GM23338 (cell line): ENCODE data around the gene PPM1H. TPM values are rescaled to one million over a fixed set of nuclear protein-coding genes. Genes with fewer than 3 reads are reported as not detected.

Source experiments
- ATAC-seq: fragments of 200-7000 bp; cut with Tn5 transposase; 3 replicates; pipeline ENCODE4 v1.9.1; 2020
- DNase-seq: peaks from one replicate; pipeline ENCODE4 v3.0.0-alpha.2; 2015; ENCODE audit warnings: low spot score
- H2AFZ ChIP-seq: fragments of 200-600 bp; sonication (generic); 2 replicates; pipeline ENCODE4 v1.8.0; 2016; ENCODE audit warnings: antibody characterized with exemption, mild to moderate bottlenecking, moderate library complexity
- H3F3A ChIP-seq: fragments of 200-600 bp; sonication (generic); replicated peaks from 2 replicates; pipeline ENCODE4 v1.8.0; 2017; ENCODE audit warnings: antibody characterized with exemption, mixed run types, low read depth
- H3K27ac ChIP-seq: fragments of 200-600 bp; sonication (generic); 2 replicates; pipeline ENCODE4 v1.6.1; 2016; ENCODE audit warnings: low read depth
- H3K27me3 ChIP-seq: fragments of 200-600 bp; sonication (generic); 2 replicates; pipeline ENCODE4 v1.8.0; 2016; ENCODE audit warnings: mild to moderate bottlenecking, mixed run types, moderate library complexity; ENCODE audit not compliant: insufficient read depth
- H3K36me3 ChIP-seq: fragments of 200-600 bp; sonication (generic); 2 replicates; pipeline ENCODE4 v1.8.0; 2016; ENCODE audit warnings: mild to moderate bottlenecking; ENCODE audit not compliant: insufficient read depth
- H3K4me1 ChIP-seq: fragments of 200-600 bp; sonication (generic); 2 replicates; pipeline ENCODE4 v1.8.0; 2016; ENCODE audit warnings: mild to moderate bottlenecking, moderate library complexity; ENCODE audit not compliant: insufficient read depth
- H3K4me2 ChIP-seq: fragments of 200-600 bp; sonication (generic); 2 replicates; pipeline ENCODE4 v1.7.1; 2017; ENCODE audit warnings: mixed run types
- H3K4me3 ChIP-seq: fragments of 200-600 bp; sonication (generic); 2 replicates; pipeline ENCODE4 v1.6.1; 2016; ENCODE audit warnings: mixed run types
- H3K79me2 ChIP-seq: fragments of 200-600 bp; sonication (generic); replicated peaks from 2 replicates; pipeline ENCODE4 v1.8.0; 2017; ENCODE audit warnings: mild to moderate bottlenecking; ENCODE audit not compliant: insufficient read depth
- H3K9me2 ChIP-seq: fragments of 200-600 bp; sonication (generic); 2 replicates; pipeline ENCODE4 v1.8.0; 2017; ENCODE audit not compliant: insufficient read depth
- H4K20me1 ChIP-seq: fragments of 200-600 bp; sonication (generic); replicated peaks from 2 replicates; pipeline ENCODE4 v1.8.0; 2017; ENCODE audit warnings: mild to moderate bottlenecking; ENCODE audit not compliant: insufficient read depth
- H3K27ac Mint-ChIP-seq: 2 replicates; pipeline ENCODE4 v1.8.0; 2020; ENCODE audit warnings: inconsistent platforms, mild to moderate bottlenecking, moderate library complexity, mixed read lengths
- H3K27me3 Mint-ChIP-seq: 3 replicates; pipeline ENCODE4 v1.8.0; 2022; ENCODE audit warnings: low read depth, mild to moderate bottlenecking, moderate library complexity, mixed read lengths, inconsistent platforms; ENCODE audit not compliant: insufficient read depth, poor library complexity
- H3K36me3 Mint-ChIP-seq: 3 replicates; pipeline ENCODE4 v1.8.0; 2021; ENCODE audit warnings: low read depth, mild to moderate bottlenecking, inconsistent platforms, moderate library complexity, mixed read lengths
- H3K4me1 Mint-ChIP-seq: 3 replicates; pipeline ENCODE4 v1.8.0; 2020; ENCODE audit warnings: mild to moderate bottlenecking, inconsistent platforms, mixed read lengths
- H3K4me3 Mint-ChIP-seq: 3 replicates; pipeline ENCODE4 v1.8.0; 2021; ENCODE audit warnings: moderate library complexity, mild to moderate bottlenecking, inconsistent platforms, mixed read lengths
- H3K9me3 Mint-ChIP-seq: 3 replicates; pipeline ENCODE4 v1.8.0; 2020; ENCODE audit warnings: moderate library complexity, mild to moderate bottlenecking, inconsistent platforms, mixed read lengths
- CREB1 ChIP-seq: fragments of 250-450 bp; sonication (Bioruptor Pico); IDR thresholded peaks from 2 replicates; pipeline ENCODE4 v1.5.0; 2020; ENCODE audit warnings: low read depth, mild to moderate bottlenecking, moderate library complexity
- EZH2 ChIP-seq: fragments of 200-600 bp; sonication (generic); IDR thresholded peaks from one replicate; pipeline ENCODE4 v1.8.0; 2017; ENCODE audit warnings: antibody characterized with exemption, mild to moderate bottlenecking, low read depth; ENCODE audit not compliant: unreplicated experiment
- EZH2phosphoT487 ChIP-seq: fragments of 200-600 bp; sonication (generic); IDR thresholded peaks from one replicate; pipeline ENCODE4 v1.8.1; 2018; ENCODE audit warnings: antibody characterized with exemption; ENCODE audit not compliant: unreplicated experiment
- JUNB ChIP-seq: IDR thresholded peaks from one replicate; pipeline ENCODE4 v1.6.1; 2016; ENCODE audit warnings: antibody characterized with exemption; ENCODE audit not compliant: unreplicated experiment
- NANOG ChIP-seq: IDR thresholded peaks from 2 replicates; pipeline ENCODE4 v1.6.1; 2016; ENCODE audit warnings: antibody characterized with exemption, borderline replicate concordance
- POLR2AphosphoS5 ChIP-seq: IDR thresholded peaks from 2 replicates; pipeline ENCODE4 v1.6.1; 2016; ENCODE audit warnings: antibody characterized with exemption, low read depth
- STAT1 ChIP-seq: IDR thresholded peaks from one replicate; pipeline ENCODE4 v1.6.1; 2016; ENCODE audit warnings: antibody characterized with exemption; ENCODE audit not compliant: unreplicated experiment
- ZNF114 ChIP-seq: fragments of 250-450 bp; sonication (Bioruptor Pico); IDR thresholded peaks from 2 replicates; pipeline ENCODE4 v1.5.0; 2020; ENCODE audit warnings: mild to moderate bottlenecking, moderate library complexity
- ZNF331 ChIP-seq: fragments of 250-450 bp; sonication (Bioruptor Pico); IDR thresholded peaks from 2 replicates; pipeline ENCODE4 v1.5.0; 2020; ENCODE audit warnings: low read depth, mild to moderate bottlenecking, moderate library complexity
- polyA plus RNA-seq: library from polyadenylated mRNA; unstranded; fragments of >200 nt; fragmentation: Nextera tagmentation; extraction: Ambion mirVana; gene quantifications from 2 replicates; pipeline ENCODE4 v1.2.1, GENCODE V29; 2016
- total RNA-seq: library from RNA; depleted of rRNA; stranded (reverse); fragments of >200 nt; shearing (Covaris generic); gene quantifications from 2 replicates; pipeline ENCODE4 v1.2.3, GENCODE V29; 2014
- TF ChIP-seq, protein P1 (sequence below): IDR thresholded peaks from 2 replicates; pipeline ENCODE4 v1.6.1; 2016; ENCODE audit warnings: antibody characterized with exemption
- TF ChIP-seq, protein P2 (sequence below): IDR thresholded peaks from one replicate; pipeline ENCODE4 v1.6.1; 2018; ENCODE audit warnings: antibody characterized with exemption; ENCODE audit not compliant: unreplicated experiment
- TF ChIP-seq, protein P3 (sequence below), 2 experiments: fragments of 200-600 bp in 1 of 2; sonication (generic) in 1 of 2; conservative IDR thresholded peaks; 2 replicates each; pipeline versions ENCODE4 v1.5.1 to v1.6.1; 2016 to 2017; ENCODE audit warnings: antibody characterized with exemption in 2 of 2, low read depth in 2 of 2, mild to moderate bottlenecking in 2 of 2, moderate library complexity in 1 of 2
- TF ChIP-seq, protein P4 (sequence below): fragments of 250-450 bp; sonication (Bioruptor Pico); IDR thresholded peaks from 2 replicates; pipeline ENCODE4 v1.5.0; 2020; ENCODE audit warnings: mild to moderate bottlenecking, moderate library complexity

PPM1H gene
- total and polyA plus RNA-seq, 2 experiments from 2014 or later, result 11.4 to 41.2 TPM

DNA sequence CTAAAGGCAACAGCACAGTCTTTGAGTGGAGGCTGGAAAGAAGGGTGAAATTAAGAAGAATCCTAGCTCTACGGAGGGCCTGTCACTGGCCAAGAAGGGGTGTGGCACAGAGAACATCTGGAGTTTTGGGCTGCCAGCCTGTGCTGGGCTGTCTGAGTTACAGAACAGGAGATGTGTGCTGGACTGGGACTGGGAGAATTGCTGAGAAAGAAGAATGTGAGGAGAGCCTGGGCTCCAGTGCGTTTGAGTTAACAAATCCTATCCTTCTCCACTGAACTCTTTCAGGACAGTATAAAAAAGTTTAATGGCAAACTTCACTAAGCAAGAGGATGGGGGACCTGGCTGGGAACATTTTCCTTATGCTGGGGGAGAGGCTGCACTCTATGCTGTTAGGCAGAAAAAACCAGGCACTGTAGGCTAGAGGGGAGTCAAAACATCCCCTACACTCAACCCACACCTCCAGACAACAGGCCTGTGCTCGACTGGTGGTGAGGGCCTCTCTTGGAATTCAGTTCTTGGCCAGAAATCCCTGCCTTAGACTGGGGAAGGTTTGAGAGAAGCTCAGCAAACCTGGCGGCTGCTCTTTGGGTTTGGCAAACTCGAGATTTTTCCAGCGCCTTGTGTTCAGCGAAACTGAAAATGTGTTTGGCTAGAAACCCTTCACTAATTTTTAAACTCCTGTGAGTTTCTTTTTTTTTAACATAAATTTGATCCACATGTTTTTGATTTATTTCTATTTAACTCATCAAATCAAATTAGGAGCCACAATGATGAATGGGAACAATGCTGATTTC is 251.0 kb downstream of the PPM1H start:
- peak overlapping the region; percentile 79; the same call in 1 of the 2 replicates for H3K27ac Mint-ChIP-seq
- peaks cover 10% of the 10 kb centered on the region for H3K27me3 Mint-ChIP-seq
- Histone ChIP-seq H3K27ac (peak overlapping the region; percentile 64), H3K4me1 (peaks cover 25% of the 10 kb centered on the region), H3K4me2 (peak overlapping the region; percentile 60), H4K20me1 (no peaks in the 10 kb centered on the region), H3K36me3 (0 out of 2 replicates have a peak, but pooled peaks cover 4% of the 10 kb centered on the region), H3F3A (peaks cover 9% of the 10 kb centered on the region; the same call in 1 of the 2 replicates), H3K4me3 (peak overlapping the region; percentile 7; the same call in 1 of the 2 replicates), H3K9me2 (peaks cover 11% of the 10 kb centered on the region; the same call in 1 of the 2 replicates), H2AFZ (no peak overlapping the region), H3K79me2 (no peaks in the 10 kb centered on the region; the same call in 1 of the 2 replicates), H3K27me3 (no peaks in the 10 kb centered on the region)
- H3K9me3 Mint-ChIP-seq, result peaks cover 6% of the 10 kb centered on the region; the same call in 1 of the 3 replicates
- H3K36me3 Mint-ChIP-seq, result peaks cover 38% of the 10 kb centered on the region
- H3K4me1 Mint-ChIP-seq, result peaks cover 31% of the 10 kb centered on the region
- ATAC-seq (peak; percentile 79), DNase-seq (peak; percentile 27)
- H3K4me3 Mint-ChIP-seq, result no peak overlapping the region
- TF ChIP-seq, protein P1, sequence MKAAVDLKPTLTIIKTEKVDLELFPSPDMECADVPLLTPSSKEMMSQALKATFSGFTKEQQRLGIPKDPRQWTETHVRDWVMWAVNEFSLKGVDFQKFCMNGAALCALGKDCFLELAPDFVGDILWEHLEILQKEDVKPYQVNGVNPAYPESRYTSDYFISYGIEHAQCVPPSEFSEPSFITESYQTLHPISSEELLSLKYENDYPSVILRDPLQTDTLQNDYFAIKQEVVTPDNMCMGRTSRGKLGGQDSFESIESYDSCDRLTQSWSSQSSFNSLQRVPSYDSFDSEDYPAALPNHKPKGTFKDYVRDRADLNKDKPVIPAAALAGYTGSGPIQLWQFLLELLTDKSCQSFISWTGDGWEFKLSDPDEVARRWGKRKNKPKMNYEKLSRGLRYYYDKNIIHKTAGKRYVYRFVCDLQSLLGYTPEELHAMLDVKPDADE, result no peak
- TF ChIP-seq, protein P2, sequence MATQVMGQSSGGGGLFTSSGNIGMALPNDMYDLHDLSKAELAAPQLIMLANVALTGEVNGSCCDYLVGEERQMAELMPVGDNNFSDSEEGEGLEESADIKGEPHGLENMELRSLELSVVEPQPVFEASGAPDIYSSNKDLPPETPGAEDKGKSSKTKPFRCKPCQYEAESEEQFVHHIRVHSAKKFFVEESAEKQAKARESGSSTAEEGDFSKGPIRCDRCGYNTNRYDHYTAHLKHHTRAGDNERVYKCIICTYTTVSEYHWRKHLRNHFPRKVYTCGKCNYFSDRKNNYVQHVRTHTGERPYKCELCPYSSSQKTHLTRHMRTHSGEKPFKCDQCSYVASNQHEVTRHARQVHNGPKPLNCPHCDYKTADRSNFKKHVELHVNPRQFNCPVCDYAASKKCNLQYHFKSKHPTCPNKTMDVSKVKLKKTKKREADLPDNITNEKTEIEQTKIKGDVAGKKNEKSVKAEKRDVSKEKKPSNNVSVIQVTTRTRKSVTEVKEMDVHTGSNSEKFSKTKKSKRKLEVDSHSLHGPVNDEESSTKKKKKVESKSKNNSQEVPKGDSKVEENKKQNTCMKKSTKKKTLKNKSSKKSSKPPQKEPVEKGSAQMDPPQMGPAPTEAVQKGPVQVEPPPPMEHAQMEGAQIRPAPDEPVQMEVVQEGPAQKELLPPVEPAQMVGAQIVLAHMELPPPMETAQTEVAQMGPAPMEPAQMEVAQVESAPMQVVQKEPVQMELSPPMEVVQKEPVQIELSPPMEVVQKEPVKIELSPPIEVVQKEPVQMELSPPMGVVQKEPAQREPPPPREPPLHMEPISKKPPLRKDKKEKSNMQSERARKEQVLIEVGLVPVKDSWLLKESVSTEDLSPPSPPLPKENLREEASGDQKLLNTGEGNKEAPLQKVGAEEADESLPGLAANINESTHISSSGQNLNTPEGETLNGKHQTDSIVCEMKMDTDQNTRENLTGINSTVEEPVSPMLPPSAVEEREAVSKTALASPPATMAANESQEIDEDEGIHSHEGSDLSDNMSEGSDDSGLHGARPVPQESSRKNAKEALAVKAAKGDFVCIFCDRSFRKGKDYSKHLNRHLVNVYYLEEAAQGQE, result no peak
- TF ChIP-seq EZH2 (no peak), EZH2phosphoT487 (no peak), POLR2AphosphoS5 (no peak), JUNB (no peak), ZNF114 (CRISPR knock-in tag) (no peak), CREB1 (CRISPR knock-in tag) (no peak), STAT1 (no peak), ZNF331 (CRISPR knock-in tag) (no peak), NANOG (no peak)
- TF ChIP-seq, protein P3, sequence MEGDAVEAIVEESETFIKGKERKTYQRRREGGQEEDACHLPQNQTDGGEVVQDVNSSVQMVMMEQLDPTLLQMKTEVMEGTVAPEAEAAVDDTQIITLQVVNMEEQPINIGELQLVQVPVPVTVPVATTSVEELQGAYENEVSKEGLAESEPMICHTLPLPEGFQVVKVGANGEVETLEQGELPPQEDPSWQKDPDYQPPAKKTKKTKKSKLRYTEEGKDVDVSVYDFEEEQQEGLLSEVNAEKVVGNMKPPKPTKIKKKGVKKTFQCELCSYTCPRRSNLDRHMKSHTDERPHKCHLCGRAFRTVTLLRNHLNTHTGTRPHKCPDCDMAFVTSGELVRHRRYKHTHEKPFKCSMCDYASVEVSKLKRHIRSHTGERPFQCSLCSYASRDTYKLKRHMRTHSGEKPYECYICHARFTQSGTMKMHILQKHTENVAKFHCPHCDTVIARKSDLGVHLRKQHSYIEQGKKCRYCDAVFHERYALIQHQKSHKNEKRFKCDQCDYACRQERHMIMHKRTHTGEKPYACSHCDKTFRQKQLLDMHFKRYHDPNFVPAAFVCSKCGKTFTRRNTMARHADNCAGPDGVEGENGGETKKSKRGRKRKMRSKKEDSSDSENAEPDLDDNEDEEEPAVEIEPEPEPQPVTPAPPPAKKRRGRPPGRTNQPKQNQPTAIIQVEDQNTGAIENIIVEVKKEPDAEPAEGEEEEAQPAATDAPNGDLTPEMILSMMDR (conservative IDR thresholded peaks at IDR 0.05; ENCODE audit: low read depth in 2 of 2), result no peak
- TF ChIP-seq, protein P4, sequence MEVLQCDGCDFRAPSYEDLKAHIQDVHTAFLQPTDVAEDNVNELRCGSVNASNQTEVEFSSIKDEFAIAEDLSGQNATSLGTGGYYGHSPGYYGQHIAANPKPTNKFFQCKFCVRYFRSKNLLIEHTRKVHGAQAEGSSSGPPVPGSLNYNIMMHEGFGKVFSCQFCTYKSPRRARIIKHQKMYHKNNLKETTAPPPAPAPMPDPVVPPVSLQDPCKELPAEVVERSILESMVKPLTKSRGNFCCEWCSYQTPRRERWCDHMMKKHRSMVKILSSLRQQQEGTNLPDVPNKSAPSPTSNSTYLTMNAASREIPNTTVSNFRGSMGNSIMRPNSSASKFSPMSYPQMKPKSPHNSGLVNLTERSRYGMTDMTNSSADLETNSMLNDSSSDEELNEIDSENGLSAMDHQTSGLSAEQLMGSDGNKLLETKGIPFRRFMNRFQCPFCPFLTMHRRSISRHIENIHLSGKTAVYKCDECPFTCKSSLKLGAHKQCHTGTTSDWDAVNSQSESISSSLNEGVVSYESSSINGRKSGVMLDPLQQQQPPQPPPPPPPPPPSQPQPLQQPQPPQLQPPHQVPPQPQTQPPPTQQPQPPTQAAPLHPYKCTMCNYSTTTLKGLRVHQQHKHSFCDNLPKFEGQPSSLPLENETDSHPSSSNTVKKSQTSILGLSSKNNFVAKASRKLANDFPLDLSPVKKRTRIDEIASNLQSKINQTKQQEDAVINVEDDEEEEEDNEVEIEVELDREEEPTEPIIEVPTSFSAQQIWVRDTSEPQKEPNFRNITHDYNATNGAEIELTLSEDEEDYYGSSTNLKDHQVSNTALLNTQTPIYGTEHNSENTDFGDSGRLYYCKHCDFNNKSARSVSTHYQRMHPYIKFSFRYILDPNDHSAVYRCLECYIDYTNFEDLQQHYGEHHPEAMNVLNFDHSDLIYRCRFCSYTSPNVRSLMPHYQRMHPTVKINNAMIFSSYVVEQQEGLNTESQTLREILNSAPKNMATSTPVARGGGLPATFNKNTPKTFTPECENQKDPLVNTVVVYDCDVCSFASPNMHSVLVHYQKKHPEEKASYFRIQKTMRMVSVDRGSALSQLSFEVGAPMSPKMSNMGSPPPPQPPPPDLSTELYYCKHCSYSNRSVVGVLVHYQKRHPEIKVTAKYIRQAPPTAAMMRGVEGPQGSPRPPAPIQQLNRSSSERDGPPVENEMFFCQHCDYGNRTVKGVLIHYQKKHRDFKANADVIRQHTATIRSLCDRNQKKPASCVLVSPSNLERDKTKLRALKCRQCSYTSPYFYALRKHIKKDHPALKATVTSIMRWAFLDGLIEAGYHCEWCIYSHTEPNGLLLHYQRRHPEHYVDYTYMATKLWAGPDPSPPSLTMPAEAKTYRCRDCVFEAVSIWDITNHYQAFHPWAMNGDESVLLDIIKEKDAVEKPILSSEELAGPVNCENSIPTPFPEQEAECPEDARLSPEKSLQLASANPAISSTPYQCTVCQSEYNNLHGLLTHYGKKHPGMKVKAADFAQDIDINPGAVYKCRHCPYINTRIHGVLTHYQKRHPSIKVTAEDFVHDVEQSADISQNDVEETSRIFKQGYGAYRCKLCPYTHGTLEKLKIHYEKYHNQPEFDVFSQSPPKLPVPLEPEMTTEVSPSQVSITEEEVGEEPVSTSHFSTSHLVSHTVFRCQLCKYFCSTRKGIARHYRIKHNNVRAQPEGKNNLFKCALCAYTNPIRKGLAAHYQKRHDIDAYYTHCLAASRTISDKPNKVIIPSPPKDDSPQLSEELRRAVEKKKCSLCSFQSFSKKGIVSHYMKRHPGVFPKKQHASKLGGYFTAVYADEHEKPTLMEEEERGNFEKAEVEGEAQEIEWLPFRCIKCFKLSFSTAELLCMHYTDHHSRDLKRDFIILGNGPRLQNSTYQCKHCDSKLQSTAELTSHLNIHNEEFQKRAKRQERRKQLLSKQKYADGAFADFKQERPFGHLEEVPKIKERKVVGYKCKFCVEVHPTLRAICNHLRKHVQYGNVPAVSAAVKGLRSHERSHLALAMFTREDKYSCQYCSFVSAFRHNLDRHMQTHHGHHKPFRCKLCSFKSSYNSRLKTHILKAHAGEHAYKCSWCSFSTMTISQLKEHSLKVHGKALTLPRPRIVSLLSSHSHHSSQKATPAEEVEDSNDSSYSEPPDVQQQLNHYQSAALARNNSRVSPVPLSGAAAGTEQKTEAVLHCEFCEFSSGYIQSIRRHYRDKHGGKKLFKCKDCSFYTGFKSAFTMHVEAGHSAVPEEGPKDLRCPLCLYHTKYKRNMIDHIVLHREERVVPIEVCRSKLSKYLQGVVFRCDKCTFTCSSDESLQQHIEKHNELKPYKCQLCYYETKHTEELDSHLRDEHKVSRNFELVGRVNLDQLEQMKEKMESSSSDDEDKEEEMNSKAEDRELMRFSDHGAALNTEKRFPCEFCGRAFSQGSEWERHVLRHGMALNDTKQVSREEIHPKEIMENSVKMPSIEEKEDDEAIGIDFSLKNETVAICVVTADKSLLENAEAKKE (CRISPR knock-in tag), result no peak
